ENCODE results near the gene TNRC6C.

DNA sequence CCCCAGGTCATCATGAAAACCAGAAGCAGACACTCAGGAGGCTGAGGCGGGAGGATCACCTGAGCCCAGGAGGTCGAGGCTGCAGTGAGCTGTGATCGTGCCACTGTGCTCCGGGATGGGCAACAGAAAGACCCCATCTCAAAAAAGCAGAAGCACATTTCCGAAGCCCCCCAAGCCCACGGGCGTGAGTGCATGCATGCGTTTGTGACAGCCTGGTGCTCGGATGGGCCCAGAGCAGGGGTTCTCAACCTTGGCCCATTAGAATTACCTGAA lies 150.9 kb downstream of the TNRC6C start:
- TF ChIP-seq, protein P1, sequence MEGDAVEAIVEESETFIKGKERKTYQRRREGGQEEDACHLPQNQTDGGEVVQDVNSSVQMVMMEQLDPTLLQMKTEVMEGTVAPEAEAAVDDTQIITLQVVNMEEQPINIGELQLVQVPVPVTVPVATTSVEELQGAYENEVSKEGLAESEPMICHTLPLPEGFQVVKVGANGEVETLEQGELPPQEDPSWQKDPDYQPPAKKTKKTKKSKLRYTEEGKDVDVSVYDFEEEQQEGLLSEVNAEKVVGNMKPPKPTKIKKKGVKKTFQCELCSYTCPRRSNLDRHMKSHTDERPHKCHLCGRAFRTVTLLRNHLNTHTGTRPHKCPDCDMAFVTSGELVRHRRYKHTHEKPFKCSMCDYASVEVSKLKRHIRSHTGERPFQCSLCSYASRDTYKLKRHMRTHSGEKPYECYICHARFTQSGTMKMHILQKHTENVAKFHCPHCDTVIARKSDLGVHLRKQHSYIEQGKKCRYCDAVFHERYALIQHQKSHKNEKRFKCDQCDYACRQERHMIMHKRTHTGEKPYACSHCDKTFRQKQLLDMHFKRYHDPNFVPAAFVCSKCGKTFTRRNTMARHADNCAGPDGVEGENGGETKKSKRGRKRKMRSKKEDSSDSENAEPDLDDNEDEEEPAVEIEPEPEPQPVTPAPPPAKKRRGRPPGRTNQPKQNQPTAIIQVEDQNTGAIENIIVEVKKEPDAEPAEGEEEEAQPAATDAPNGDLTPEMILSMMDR (IDR thresholded peaks at IDR 0.05 in 4 of 5, conservative IDR thresholded peaks at IDR 0.05 in 1 of 5), result no peak
- TF ChIP-seq POLR2A (IDR thresholded peaks at IDR 0.05), result no peak
